Hematopoietic multipotent progenitor cell treated with erythropoietin and hydrocortisone succinate and interleukin-3 and kit ligand, for 15 days (in vitro differentiated cells): ENCODE measurements around the gene TRDN.

Source experiments
- DNase-seq: peaks from one replicate; pipeline ENCODE4 v3.0.0-alpha.2; 2015; ENCODE audit warnings: low spot score

Gene TRDN, protein sequence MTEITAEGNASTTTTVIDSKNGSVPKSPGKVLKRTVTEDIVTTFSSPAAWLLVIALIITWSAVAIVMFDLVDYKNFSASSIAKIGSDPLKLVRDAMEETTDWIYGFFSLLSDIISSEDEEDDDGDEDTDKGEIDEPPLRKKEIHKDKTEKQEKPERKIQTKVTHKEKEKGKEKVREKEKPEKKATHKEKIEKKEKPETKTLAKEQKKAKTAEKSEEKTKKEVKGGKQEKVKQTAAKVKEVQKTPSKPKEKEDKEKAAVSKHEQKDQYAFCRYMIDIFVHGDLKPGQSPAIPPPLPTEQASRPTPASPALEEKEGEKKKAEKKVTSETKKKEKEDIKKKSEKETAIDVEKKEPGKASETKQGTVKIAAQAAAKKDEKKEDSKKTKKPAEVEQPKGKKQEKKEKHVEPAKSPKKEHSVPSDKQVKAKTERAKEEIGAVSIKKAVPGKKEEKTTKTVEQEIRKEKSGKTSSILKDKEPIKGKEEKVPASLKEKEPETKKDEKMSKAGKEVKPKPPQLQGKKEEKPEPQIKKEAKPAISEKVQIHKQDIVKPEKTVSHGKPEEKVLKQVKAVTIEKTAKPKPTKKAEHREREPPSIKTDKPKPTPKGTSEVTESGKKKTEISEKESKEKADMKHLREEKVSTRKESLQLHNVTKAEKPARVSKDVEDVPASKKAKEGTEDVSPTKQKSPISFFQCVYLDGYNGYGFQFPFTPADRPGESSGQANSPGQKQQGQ

DNA sequence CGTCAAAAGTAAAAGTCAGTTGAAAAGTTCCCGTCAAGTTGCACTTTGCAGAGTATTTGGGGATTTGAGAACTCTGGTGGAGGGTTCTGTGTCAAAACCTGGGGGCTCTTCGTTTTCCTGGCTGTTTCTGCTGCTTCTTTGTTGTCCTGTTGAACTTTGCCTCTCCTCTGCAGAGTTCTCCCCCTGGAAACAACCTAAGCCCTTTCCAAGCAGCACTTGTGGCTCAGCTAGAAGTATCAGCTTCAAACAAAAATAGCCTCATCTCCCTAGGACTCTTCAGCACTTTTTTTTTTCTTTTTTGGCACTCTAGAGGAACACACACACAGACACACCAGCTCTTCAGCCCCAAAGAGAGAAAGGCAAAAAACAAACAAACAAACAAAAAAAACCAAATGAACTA, at the start of gene TRDN:
TSS of gene TRDN (minus strand) at position 169 of the 400 bp plus-strand sequence. CDS start 175 bp downstream, outside the sequence.
- DNase-seq: no peak

DNA sequence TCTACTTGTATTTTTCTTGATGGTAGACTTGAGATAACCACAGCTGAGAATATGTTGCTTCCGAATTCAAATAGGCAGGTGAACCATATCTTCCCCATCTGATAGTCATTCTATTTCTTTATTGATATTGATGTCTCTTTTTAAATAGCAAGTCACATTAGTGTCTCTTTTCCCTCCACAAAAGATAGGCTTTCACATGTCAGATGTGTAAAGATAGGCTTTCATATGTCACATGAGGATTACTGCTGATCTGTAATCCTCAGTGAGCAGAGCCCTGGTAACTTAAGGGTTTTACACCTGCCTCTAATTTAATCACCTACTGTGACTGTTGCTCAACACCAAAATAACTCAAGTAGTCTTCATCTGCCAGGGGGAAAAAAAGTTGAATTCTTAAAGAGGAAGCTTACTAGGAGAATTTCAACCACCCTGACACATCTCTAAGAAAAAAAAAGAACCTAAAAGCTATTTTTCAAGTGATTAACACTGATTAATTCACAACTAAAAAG, 45.3 kb upstream of the TRDN start:
- DNase-seq: no peak

DNA sequence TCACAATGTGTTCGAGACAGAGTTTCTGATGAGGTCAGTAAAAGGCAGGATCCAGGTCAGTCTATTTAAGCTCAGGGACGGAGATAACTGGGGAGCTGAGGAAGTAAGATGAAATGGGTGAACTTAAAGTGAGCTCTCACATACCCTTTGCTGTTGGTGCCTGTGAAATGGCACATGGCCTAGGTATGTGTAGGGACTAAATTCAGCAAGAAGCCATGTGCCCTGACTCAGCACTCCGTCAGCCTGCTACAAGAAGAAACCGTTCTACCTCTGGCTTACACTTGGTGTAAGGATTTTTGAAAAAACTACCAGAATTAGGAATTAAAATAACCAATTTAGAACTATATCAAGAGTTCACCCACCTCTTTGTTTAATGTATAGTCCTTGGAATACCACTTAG, 41.1 kb upstream of the TRDN start:
- DNase-seq: no peak

DNA sequence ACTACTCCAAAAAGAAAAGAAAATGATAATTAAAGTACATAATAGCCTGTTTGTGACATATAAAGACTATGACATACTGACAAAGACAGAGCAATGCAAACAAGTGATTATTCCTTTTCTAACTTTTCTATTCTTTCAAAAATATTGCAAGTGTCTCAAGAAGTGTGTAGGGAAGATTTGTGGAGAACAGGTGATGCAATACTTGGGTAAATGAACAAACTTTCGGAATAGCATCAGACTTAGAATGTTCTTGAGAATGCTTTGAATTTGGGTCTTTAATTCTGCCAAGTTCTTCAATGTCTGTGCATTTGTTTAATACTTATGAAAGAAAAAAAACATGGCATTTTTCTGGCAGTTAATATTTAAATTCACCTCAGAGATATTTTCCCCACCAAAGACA, 40.0 kb upstream of the TRDN start:
- DNase-seq: no peak

DNA sequence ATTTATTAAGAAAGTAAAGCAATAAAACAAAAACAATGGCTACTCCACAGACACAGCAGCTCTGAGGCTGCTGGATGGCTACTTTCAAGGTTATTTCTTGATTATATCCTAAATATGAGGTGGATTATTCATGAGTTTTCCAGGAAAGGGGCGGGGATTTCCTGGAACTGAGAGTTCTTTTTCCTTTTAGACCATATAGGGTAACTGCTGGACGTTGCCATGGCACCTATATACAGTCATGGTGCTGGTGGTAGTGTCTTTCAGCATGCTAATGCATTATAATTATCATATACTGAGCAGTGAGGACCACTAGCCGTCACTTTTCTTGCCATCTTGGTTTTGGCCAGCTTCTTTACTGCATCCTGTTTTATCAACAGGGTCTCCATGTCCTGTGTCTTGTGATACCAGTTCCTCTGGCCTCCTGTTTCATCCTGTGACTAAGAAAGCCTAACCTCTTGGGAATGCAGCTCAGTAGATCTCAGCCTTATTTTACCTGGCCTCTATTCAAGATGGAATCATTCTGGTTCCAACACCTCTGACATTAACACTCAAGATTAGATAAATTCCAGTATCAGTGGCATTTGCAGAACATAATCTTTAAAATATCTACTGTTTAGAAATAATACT, 32.3 kb upstream of the TRDN start:
- no peak for DNase-seq

DNA sequence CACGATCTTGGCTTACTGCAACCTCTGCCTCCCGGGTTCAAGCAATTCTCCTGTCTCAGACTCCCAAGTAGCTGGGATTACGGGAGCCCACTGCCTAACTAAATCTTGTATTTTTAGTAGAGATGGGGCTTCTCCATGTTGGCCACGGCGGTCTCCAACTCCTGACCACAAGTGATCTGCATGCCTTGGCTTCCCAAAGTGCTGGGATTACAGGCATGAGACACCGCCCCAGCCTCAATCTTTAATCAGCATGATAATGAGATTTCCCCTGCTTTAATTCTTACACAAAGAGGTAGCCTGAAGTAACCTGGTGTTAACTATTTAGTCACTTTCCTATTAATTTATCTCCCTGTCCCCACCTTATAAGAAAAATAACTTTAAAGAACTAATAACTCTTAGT, 31.3 kb upstream of the TRDN start:
- DNase-seq: no peak

DNA sequence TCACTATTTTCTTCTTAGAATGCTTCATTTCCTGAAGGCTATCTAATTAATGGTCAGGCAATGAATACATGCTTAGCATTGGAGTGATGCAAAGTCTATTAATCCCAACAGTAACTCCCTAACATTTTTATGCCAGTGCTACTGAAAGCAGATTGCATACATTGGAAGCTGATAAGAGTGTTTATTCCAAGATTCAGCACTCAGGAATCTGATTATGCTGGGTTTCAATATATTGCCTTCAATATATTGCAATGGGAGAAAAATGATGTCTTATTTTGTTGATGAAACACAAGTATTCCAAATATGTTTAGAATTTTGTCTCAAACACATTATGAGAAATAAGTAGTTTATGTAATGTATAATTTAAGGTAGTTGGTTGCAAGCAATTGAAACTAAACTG, 26.7 kb upstream of the TRDN start:
- no peak for DNase-seq

DNA sequence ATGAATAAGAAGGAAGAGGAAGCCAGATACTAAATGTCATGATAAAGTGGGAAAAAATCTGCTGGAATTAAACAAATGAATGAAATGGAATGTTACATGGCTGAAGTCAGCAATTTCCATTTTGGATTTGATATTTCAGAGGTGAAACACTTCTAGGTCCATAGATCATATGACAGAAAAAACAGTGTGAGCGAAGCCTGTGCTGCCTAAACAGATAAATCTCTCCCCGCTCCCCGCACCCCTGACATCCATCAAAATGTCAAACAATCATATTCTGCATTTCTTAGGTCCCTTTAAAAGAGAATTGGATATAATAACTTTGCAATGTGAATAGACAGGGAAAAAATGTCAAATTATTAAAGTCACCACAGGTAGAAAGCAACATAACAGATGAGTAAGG, 26.0 kb upstream of the TRDN start:
- DNase-seq: no peak

DNA sequence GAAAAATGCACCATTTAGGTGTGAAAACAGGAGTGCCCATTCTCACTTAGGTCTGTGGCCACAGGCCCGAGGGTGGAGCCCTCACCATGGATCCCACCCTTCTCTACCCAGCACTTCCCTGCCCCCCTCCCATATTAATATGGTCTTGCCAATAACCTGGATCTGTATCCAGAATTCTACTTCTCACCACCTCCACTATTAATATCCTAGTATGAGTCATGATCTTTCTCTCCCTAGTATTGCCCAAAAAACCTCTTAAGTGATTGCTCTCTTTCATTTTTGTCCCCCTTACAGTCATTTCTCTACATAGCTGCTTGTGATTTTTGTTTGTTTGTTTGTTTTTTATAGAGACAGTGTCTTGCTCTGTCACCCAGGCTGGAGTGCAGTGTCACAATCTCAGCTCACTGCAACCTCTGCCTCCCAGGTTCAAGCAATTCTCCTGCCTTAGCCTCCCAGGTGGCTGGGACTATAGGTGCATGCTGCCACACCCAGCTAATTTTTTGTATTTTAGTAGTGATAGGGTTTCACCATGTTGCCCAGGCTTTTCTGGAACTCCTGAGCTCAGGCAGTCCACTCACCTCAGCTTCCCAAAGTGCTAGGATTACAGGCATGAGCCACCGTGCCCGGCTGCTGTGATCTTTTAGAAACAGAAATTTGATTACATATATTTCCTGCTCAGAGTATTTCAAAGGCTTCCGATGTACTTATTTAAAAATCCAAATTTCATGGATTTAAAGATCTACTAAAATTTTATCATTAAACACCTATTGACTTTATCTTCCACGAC, 24.5 kb upstream of the TRDN start:
- no peak for DNase-seq

DNA sequence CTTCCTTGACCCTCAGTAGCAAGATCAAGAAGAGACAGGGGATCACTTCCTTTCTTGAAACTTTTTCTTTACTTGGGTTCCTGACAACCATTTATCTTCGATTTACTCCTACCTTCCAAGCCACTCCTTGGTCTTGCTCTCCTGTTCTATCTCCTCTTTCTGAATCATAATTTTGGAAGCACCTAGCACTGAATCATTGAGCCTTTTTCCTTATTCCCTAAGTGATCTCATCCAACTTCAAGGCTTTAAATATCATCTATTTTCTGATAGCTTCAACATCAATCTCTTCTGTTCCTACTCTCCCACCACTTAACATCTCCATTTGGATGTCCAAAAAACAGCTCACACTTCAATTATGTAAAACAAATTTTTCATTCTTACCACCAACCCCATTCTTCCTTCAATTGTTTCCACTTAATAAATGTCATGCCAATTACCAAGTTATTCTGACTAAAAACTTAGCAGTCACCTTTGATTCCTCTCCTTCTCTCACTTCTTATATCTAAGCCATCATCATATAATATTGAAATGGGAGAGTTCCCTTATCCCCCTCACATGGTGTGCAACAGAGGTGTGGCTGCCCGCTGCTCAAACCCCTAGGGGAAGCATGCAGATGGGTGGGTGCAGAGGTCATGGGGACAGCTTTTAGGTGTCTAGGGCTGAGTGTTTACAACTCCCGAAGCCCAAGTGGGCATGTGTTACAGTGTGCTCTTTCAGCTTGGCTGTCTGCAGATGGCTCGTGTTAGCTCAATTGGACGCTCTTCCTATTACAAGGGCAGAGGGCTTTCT, 23.4 kb upstream of the TRDN start:
- DNase-seq: no peak

DNA sequence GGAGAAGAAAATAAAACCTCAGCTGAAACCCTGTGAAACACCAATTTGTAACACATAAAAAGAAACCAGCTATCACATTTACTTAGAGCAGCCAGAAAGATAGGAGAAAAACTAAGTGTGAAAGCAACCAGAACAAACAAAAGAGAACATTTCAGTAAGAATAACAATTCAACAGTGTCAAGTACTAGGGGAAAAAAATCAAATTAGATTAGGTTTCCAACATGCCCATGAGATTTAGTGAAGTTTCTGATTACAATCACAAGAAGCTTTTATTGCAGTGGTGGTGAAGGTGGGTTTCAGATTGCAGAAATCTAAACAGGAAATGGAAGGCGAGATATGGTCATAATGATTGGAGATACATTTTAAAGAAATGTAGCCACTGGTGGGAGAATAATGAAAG, 22.1 kb upstream of the TRDN start:
- no peak for DNase-seq

DNA sequence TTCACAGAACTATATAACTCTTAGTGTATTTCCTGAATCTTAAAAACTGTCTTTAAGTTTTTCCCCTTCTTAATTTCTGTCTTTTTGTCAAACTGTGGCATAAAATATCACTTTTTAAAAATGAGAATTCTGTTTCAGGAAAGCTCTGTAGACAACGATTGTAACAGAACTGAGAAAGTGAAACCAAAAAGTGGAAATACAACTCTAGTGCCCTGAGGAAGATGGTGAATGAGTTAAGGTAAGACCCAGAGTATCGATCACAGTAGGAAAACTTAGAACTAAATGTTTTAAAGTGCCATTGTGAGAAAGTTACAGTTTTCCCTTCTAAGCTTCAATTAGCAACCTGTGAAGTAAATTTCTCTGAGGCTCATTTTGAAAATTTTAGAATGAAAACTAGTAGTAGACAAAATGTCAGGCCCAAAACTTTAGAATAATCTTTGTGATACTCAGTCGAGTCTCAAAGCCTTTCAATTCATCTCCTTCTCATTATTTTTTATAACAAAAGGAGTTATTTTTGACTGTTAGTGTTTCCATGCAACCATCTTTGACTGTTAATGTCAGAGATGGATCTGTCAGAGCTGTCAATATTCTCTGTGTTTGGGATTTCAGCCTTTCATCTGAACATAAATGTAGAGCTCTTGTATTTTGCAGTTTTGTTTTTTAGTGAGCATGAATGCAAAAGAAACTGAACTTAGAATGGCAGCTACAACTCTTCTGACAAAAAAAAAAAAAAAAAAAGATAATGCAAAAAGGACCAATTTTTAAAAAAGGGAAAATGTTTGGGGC, 19.0 kb upstream of the TRDN start:
- DNase-seq: peak; percentile 2

DNA sequence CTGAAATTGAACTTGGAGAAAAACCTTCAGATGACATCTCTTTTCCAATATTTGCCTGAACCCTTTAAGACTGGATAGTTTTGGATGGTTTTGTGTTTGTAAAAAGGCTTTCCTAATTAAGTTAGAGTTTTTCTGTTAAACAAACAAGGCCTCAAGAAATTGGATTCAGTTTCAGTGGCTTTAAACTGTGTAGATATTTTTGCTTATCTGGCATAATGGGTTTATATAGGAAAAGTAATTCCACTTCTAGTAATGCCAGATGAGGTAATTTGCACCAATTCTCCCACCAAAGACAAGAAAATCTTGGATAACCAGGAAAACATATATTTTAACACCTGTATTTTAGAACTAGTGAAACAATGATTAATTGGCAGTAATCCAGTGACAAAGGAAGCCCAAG, 12.0 kb upstream of the TRDN start:
- no peak for DNase-seq

DNA sequence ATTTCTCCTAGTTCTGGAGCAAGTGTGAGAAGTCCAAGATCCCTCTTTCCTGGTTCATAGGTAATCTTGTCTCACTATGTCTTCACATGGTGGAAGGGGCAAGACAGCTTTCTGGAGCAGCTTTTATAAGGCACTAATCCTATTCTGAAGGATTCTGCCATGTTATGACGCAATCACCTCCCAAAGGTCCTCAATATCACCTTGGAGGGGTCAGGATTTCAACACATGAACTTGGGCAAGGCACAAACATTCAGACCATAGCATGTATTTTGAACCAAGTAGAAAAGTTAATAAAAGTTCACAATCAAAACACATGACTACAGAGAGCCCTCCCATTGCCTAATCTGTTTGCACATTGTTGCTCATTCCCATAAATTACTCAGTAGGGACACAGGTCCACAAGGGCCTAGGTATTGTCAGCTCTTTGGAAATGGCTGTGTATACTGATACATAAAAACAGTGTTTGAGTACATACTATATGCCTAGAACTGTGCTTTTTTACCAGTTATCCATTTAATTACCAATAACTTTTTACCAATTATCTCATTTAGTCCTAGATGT, 11.3 kb upstream of the TRDN start:
- no peak for DNase-seq

DNA sequence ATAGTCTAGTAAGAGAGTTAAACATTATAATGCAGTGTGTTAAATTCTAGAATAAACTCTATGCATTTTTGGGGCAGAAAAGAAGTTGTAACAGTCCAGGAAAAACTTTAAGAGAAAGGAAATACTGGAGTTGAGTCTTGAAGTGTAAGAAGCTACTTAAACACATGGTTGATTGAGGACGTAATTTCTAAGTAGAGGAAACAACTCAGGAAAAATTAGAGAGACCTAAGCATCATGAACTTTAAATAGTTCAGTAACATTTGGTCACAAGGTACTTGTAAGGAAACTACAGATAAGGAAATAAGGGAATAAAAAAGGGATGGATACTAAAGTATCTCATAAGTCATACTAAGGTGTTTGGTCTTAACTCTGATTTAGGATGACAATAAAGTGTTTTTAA, 4.7 kb upstream of the TRDN start:
- no peak for DNase-seq

DNA sequence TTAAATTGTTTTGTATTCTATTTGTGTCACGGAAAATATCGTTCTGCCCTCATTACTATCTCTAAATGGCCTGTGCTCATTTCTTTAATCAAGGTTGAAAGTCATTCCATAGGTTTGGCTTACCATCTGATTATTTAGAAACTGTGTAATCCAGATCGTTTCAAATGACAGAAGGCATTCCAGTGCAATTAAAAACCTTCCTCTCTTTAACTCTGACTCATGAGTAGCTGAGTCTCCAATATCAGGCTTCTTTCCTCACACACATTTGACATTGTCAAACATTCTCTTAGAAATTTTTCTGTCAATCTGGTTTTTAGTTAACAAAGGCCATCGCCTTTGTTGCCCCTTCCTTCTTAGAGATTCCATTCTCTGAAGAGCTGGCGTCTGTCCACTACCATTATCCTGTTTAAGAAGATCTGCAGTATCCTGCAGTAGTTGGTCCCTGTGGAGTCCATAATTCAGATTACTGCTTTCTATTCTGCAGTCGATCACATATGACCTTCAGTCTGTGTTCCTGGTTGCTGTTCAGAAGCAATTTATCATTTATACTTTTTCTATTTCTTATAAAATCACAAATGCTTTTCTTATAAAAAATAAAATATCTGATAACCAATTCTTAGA, 3.9 kb upstream of the TRDN start:
- no peak for DNase-seq

DNA sequence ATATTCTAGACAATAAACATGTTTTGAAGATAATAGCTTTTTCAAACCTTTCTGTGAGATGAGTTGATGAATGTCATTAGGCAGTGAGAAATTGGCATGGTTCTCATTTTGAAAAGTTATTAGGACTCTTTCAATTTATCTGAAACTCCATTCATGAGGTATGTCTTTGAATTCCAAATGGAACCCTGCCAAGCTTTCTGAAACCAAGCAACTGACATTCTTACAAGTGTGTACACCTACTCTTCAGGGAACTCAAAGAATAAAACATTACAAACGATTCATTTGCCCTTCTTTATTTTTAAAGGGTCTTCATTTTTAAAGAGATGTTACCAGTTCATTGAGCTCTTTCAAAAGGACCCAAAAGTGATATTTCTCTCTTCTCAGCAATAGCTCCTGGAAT, 2.1 kb upstream of the TRDN start:
- no peak for DNase-seq

DNA sequence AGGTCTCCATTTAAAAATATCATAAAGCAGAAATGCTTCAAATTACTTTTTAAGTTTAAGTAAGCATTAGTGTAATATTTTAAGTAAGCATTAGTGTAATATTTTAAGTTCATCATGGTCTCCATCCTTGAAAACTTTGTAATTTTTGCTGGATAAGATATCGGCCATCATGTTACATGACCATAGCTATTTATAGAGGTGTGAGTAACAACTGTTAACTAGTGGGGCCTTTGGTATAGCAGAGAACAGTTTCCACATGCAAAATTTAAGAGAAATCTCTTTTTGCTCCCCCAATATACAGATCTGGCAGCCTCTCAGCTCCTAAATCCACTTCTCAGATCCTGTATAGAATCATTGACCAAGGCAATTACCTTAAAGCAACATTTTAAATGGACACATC, 468 bp downstream of the TRDN start:
- DNase-seq: no peak

DNA sequence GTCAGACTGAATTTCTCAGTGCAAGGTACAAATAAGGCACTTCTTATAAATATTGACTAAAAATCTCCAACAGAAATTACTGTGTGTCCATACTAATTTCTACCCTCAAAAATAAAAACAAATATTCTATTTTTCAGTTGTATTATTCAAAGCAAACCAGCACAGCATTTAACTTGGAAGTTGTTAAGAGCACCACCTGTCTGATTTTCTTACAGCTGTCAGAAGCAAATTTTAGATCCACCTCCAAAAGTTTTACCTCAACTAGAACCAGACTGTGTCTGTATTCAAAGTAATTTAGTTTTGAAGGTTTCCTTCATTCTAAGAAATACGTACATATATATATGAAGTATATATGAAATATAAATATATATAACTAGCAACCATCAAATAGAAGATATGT, 1.2 kb downstream of the TRDN start:
- DNase-seq: no peak

DNA sequence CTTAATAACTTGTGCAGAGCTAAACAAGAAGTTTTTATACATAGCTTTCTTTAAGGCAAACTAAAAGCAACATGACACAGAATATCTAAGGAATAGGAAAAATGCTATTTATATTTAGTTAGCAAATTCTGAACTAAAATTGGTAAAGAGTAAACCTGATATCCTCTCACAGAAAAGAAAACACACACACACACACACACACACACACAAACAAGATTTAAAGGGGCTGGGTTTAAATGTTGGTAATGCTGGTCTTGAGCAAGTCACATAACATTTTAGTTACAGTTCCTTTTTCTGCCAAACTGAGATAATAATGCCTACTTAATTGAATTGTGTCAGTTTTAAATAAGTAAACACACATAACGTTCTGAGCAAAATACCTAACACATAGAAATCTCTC, 1.6 kb downstream of the TRDN start:
- no peak for DNase-seq
